Spleen (tissue), 11 donors: ENCODE results near the gene SPAG17. TPM values are rescaled to one million over a fixed set of nuclear protein-coding genes. Genes with fewer than 3 reads are reported as not detected.

Source experiments
- DNase-seq: peaks from one replicate; pipeline ENCODE4 v3.0.0-alpha.2; 2020
- H3K27ac ChIP-seq, 8 donors: fragments of 200-600 bp; sonication (generic) in 7 of 8; 1 replicate in 4 of 8; 2 replicates in 4 of 8; pipeline versions ENCODE4 v1.5.0 to v1.8.0; 2016 to 2021; ENCODE audit warnings: inconsistent platforms in 4 of 8, mild to moderate bottlenecking in 4 of 8, moderate library complexity in 1 of 8
- H3K27me3 ChIP-seq, 7 donors: fragments of 200-600 bp; sonication (generic) in 6 of 7; replicated peaks in 1 of 7; 1 replicate in 4 of 7; 2 replicates in 3 of 7; pipeline versions ENCODE4 v1.5.0 to v1.8.0; 2016 to 2021; ENCODE audit warnings: inconsistent platforms in 3 of 7, mild to moderate bottlenecking in 1 of 7
- H3K36me3 ChIP-seq, 6 donors: fragments of 200-600 bp; sonication (generic) in 5 of 6; 1 replicate in 4 of 6; 2 replicates in 2 of 6; pipeline versions ENCODE4 v1.5.0 to v1.8.0; 2016 to 2021; ENCODE audit warnings: inconsistent platforms in 2 of 6
- H3K4me1 ChIP-seq, 6 donors: fragments of 200-600 bp; sonication (generic) in 5 of 6; 1 replicate in 3 of 6; 2 replicates in 3 of 6; pipeline versions ENCODE4 v1.5.0 to v1.8.0; 2016 to 2021; ENCODE audit warnings: inconsistent platforms in 3 of 6
- H3K4me3 ChIP-seq, 8 donors: fragments of 200-600 bp; sonication (generic) in 7 of 8; 1 replicate in 4 of 8; 2 replicates in 4 of 8; pipeline versions ENCODE4 v1.5.0 to v1.8.0; 2016 to 2021; ENCODE audit warnings: inconsistent platforms in 4 of 8, mild to moderate bottlenecking in 4 of 8, moderate library complexity in 2 of 8
- H3K9me3 ChIP-seq, 8 donors: fragments of 200-600 bp; sonication (generic) in 7 of 8; 1 replicate in 4 of 8; 2 replicates in 4 of 8; pipeline versions ENCODE4 v1.5.0 to v1.8.0; 2016 to 2021; ENCODE audit warnings: inconsistent platforms in 4 of 8
- POLR2A ChIP-seq, 3 donors: fragments of 450-650 bp; IDR thresholded peaks; one replicate each; pipeline ENCODE4 v1.5.1; 2017; ENCODE audit warnings: antibody characterized with exemption in 3 of 3, mild to moderate bottlenecking in 1 of 3
- POLR2AphosphoS5 ChIP-seq, 3 donors: sonication (generic); formaldehyde crosslinking; IDR thresholded peaks; one replicate each; pipeline ENCODE4 v1.5.1; 2017; ENCODE audit warnings: antibody characterized with exemption in 3 of 3
- WGBS, 5 donors: extraction: QIAGEN DNeasy Blood & Tissue Kit in 3 of 5; methylation state at CpG; one replicate each; pipeline versions ENCODE4 v1.1.5 to v1.1.7; 2013 to 2018; 5-methylcytosine and 5-hydroxymethylcytosine counted together
- intact Hi-C: fragments of 100-400 bp; cut with DNase I; formaldehyde crosslinking; loops from one replicate; pipeline ENCODE4 v1.15.0; 2023; ENCODE audit warnings: low total_unique reads
- polyA plus RNA-seq, 3 donors: library from polyadenylated mRNA; stranded (reverse); fragments of 200-250 nt; gene quantifications; one replicate each; pipeline ENCODE4 v1.2.1, GENCODE V29; 2013
- total RNA-seq, 7 donors: library from RNA; depleted of rRNA in 3 of 7; stranded (reverse); fragments of >200 nt in 3 of 7; fragmentation: NEBNext Ultra II Directional in 4 of 7; extraction: Animal tissue kit (Norgen Biotek cat#: 25700) in 4 of 7; gene quantifications; one replicate each; pipeline versions ENCODE4 v1.1.0 to v1.2.1, GENCODE V29; 2016 to 2021
- TF ChIP-seq, protein P1 (sequence below), 11 experiments: fragments of 200-600 bp in 7 of 11; fragments of 450-650 bp in 4 of 11; sonication (generic) in 4 of 11; IDR thresholded peaks in 8 of 11; conservative IDR thresholded peaks in 3 of 11; 1 replicate in 7 of 11; 2 replicates in 4 of 11; pipeline versions ENCODE4 v1.4.0 to v1.8.0; 2016 to 2021; ENCODE audit warnings: antibody characterized with exemption in 11 of 11, inconsistent platforms in 4 of 11, mild to moderate bottlenecking in 1 of 11
- donor health status: healthy with polysubstance abuse.
- donor health status: DM: no; HTN: no; CAD: no; lungs with moderate emphysema.
- donor health status: DM: no; HTN: no; CAD: no.
- donor health status: Bipolar disorder and iron deficiency.
- donor health status: healthy.
- donor health status: DM: no; HTN: no; CAD: no.
- donor health status: DM: yes; HTN: yes; CAD: no.

SPAG17 gene
- total and polyA plus RNA-seq, 10 donors = under 0.01 to 0.91 (median 0.28) TPM; not detected in 5

DNA sequence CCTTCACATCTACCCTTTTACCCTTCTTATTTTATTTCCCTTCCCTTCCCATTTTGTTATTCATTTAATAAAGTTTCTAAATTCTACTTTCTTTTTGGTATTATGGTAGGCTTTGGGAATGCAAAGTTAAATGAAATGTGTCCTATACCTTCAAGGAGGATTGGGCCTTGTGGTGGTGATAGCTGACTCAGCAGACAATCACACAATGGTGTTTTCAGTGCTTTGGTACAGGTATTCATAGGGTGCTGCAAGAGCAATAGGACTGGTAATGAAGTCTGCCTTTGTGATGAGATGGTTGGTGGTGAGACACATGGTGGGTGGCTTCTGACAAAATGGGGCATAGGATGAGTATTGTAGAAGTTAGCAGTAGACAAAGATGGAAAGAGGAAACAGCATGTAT, 21.9 kb upstream of the SPAG17 start:
- no peak for DNase-seq
- Histone ChIP-seq H3K36me3 (no peaks in the 10 kb centered on the region), H3K27ac (no peak overlapping the region), H3K9me3 (no peaks in the 10 kb centered on the region), H3K4me3 (no peak overlapping the region), H3K27me3 (no peaks in the 10 kb centered on the region), H3K4me1 (no peaks in the 10 kb centered on the region)
- TF ChIP-seq POLR2AphosphoS5 (IDR thresholded peaks at IDR 0.05) (no peak), POLR2A (IDR thresholded peaks at IDR 0.05) (no peak)
- TF ChIP-seq, protein P1, sequence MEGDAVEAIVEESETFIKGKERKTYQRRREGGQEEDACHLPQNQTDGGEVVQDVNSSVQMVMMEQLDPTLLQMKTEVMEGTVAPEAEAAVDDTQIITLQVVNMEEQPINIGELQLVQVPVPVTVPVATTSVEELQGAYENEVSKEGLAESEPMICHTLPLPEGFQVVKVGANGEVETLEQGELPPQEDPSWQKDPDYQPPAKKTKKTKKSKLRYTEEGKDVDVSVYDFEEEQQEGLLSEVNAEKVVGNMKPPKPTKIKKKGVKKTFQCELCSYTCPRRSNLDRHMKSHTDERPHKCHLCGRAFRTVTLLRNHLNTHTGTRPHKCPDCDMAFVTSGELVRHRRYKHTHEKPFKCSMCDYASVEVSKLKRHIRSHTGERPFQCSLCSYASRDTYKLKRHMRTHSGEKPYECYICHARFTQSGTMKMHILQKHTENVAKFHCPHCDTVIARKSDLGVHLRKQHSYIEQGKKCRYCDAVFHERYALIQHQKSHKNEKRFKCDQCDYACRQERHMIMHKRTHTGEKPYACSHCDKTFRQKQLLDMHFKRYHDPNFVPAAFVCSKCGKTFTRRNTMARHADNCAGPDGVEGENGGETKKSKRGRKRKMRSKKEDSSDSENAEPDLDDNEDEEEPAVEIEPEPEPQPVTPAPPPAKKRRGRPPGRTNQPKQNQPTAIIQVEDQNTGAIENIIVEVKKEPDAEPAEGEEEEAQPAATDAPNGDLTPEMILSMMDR (IDR thresholded peaks at IDR 0.05 in 8 of 11, conservative IDR thresholded peaks at IDR 0.05 in 3 of 11) = no peak
- intact Hi-C loops = no loop called here

DNA sequence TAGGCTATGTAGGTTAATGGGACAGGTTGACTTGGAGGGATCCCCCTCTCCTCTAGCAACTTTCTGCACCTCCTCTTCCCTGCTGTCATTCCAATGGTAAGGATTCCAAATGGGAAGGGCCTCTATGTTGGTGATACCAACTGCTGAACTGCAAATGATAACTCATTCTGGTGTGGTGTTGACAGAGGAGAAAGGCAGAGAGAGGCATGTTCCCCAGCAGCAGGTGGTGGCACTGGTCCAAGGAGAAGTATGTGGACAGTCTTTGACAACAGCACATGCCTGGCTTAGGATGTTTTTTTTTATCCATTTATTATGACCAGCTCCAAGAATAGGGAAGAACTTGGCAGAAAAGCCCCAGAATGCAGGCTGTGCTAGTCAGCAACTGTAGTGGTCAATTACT, 19.6 kb upstream of the SPAG17 start:
- DNase-seq = no peak
- H3K9me3 ChIP-seq = no peaks in the 10 kb centered on the region
- H3K36me3 ChIP-seq = no peaks in the 10 kb centered on the region
- no peak for TF ChIP-seq POLR2A (IDR thresholded peaks at IDR 0.05)
- TF ChIP-seq, protein P1 (IDR thresholded peaks at IDR 0.05 in 8 of 11, conservative IDR thresholded peaks at IDR 0.05 in 3 of 11) = no peak
- TF ChIP-seq POLR2AphosphoS5 (IDR thresholded peaks at IDR 0.05) = no peak
- no peaks in the 10 kb centered on the region for H3K27me3 ChIP-seq
- no peaks in the 10 kb centered on the region for H3K4me1 ChIP-seq
- intact Hi-C loops = no loop called here
- H3K27ac ChIP-seq = no peak overlapping the region
- no peak overlapping the region for H3K4me3 ChIP-seq

DNA sequence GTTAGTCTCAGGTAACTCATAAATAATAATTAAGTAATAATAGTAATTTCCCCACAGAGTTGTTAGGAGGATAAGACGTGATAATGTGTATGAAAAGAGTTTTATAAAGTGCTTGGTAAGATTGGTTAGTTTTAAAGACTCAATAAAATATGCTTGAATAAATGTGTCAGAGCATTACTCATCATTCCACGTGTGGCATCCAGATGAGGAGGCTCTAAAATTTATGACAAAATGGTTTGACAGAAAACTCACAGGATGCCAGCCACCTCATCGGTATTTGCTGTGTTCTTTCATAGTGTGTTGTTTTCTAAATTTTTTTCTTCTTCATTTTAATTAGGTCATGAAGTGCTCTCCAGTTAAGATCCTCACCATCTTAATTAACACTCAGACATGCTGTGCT, 19.1 kb upstream of the SPAG17 start:
- H3K27ac ChIP-seq = no peak overlapping the region
- no peaks in the 10 kb centered on the region for H3K27me3 ChIP-seq
- 71 to 80% (median 78%) methylated on average over 3 of the region's 3 CpGs for WGBS, 5 donors
- TF ChIP-seq POLR2A (IDR thresholded peaks at IDR 0.05) (no peak), POLR2AphosphoS5 (IDR thresholded peaks at IDR 0.05) (no peak)
- TF ChIP-seq, protein P1 (IDR thresholded peaks at IDR 0.05 in 8 of 11, conservative IDR thresholded peaks at IDR 0.05 in 3 of 11) = no peak
- H3K4me1 ChIP-seq = no peaks in the 10 kb centered on the region
- DNase-seq = no peak
- intact Hi-C loops = no loop called here
- H3K9me3 ChIP-seq = no peaks in the 10 kb centered on the region
- H3K4me3 ChIP-seq = no peak overlapping the region
- H3K36me3 ChIP-seq = no peaks in the 10 kb centered on the region

DNA sequence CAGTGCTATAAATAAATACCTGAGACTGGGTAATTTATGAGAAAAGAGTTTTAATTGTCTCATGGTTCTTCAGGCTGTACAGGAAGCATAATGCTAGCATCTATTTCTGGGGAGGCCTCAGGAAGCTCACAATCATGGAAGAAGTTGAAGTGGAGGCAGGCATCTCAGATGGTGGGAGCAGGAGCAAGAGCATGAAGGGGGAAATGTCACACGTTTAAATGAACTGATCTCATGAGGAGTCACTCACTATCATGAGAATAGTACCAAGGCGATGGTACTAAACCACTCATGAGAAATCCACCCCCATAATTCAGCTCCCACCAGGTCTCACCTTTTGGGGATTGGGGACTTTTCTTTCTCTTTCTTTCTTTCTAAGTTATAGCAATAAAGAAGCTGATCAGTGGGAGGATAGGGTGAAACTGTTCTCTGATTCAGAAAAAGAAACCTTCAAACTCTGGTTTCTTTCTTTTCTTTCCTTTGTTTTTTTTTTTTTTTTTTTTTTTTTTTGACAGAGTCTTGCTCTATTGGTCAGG, 17.1 kb upstream of the SPAG17 start:
- intact Hi-C loops = no loop called here
- TF ChIP-seq, protein P1 (IDR thresholded peaks at IDR 0.05 in 8 of 11, conservative IDR thresholded peaks at IDR 0.05 in 3 of 11) = no peak
- TF ChIP-seq POLR2A (IDR thresholded peaks at IDR 0.05) (no peak), POLR2AphosphoS5 (IDR thresholded peaks at IDR 0.05) (no peak)
- no peak for DNase-seq
- H3K4me3 ChIP-seq = no peak overlapping the region
- H3K4me1 ChIP-seq = no peaks in the 10 kb centered on the region
- no peaks in the 10 kb centered on the region for H3K9me3 ChIP-seq
- no peak overlapping the region for H3K27ac ChIP-seq
- no peaks in the 10 kb centered on the region for H3K36me3 ChIP-seq
- 49 to 84% (median 67%) methylated on average over 2 of the region's 2 CpGs for WGBS, 5 donors
- H3K27me3 ChIP-seq = no peaks in the 10 kb centered on the region
